GM23338 (cell line): ENCODE data around the gene OR6C2.

Experiments
- EZH2 ChIP-seq: fragments of 200-600 bp; sonication (generic); IDR thresholded peaks from one replicate; pipeline ENCODE4 v1.8.0; 2017; ENCODE audit warnings: antibody characterized with exemption, mild to moderate bottlenecking, low read depth; ENCODE audit not compliant: unreplicated experiment
- TF ChIP-seq, protein P1 (sequence below), 2 experiments: fragments of 200-600 bp in 1 of 2; sonication (generic) in 1 of 2; conservative IDR thresholded peaks; 2 replicates each; pipeline versions ENCODE4 v1.5.1 to v1.6.1; 2016 to 2017; ENCODE audit warnings: antibody characterized with exemption in 2 of 2, low read depth in 2 of 2, mild to moderate bottlenecking in 2 of 2, moderate library complexity in 1 of 2

DNA sequence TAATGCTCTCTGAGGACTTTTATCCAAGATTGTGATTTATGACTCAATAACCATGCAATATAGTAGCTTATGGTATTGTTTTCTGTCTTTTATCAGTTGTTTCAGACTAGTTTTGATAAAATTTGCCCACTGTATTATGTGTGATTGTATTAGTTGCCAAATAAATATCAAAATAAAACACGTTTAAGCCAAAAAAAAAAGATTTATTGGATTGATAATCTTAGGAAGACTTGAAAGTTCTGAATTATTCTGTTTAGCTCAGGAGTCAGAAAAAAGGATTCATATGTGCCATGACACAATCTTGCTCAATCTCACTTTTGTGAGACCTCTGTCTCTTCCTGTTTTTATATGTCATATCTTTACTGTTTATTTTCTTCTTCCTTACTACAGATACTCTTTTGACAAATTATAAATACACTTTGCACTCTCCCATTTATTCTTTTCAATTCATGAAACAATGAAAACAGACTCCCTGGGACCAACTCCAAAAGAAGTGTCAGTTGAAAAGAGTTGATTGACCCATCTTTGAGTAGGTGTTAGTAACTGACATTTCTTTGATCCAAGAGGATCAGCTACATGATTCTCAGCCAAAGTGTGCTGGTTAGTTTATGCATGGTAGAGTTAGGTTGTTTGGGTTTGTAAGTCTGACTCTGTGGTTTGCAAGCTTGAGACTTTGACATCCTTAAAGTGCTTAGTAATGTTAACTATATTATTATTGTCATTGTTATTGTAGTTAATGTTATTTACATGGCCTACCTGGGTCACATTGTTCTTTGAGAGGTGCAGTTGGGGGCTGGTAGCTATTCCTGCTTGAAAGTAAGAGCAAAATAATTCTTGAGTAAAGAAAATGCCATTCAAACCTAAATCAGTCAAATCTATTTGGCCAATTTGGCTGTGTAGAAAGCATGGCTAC, 15.3 kb upstream of the OR6C2 start:
- TF ChIP-seq, protein P1, sequence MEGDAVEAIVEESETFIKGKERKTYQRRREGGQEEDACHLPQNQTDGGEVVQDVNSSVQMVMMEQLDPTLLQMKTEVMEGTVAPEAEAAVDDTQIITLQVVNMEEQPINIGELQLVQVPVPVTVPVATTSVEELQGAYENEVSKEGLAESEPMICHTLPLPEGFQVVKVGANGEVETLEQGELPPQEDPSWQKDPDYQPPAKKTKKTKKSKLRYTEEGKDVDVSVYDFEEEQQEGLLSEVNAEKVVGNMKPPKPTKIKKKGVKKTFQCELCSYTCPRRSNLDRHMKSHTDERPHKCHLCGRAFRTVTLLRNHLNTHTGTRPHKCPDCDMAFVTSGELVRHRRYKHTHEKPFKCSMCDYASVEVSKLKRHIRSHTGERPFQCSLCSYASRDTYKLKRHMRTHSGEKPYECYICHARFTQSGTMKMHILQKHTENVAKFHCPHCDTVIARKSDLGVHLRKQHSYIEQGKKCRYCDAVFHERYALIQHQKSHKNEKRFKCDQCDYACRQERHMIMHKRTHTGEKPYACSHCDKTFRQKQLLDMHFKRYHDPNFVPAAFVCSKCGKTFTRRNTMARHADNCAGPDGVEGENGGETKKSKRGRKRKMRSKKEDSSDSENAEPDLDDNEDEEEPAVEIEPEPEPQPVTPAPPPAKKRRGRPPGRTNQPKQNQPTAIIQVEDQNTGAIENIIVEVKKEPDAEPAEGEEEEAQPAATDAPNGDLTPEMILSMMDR (conservative IDR thresholded peaks at IDR 0.05; ENCODE audit: low read depth in 2 of 2), result no peak
- TF ChIP-seq EZH2, result no peak
